Renal pelvis (tissue), 4 donors: ENCODE results near the gene TRABD2A. TPM values are rescaled to one million over a fixed set of nuclear protein-coding genes. Genes with fewer than 3 reads are reported as not detected.
"Not testable (repeated sequence)": the region's sequence is repeated elsewhere in the genome, so short reads cannot be mapped to it uniquely, and the experiment has no call there.

Experiments used
- DNase-seq: peaks from one replicate; pipeline ENCODE4 v3.0.0-alpha.2; 2013
- polyA plus RNA-seq, 3 donors: library from polyadenylated mRNA; unstranded; fragments of 120-200 nt; gene quantifications; one replicate each; pipeline ENCODE4 v1.2.1, GENCODE V29; 2013; ENCODE audit not compliant: insufficient read length in 3 of 3

The TRABD2A gene
- polyA plus RNA-seq, 3 donors, result 0.30 to 0.88 (median 0.36) TPM

DNA sequence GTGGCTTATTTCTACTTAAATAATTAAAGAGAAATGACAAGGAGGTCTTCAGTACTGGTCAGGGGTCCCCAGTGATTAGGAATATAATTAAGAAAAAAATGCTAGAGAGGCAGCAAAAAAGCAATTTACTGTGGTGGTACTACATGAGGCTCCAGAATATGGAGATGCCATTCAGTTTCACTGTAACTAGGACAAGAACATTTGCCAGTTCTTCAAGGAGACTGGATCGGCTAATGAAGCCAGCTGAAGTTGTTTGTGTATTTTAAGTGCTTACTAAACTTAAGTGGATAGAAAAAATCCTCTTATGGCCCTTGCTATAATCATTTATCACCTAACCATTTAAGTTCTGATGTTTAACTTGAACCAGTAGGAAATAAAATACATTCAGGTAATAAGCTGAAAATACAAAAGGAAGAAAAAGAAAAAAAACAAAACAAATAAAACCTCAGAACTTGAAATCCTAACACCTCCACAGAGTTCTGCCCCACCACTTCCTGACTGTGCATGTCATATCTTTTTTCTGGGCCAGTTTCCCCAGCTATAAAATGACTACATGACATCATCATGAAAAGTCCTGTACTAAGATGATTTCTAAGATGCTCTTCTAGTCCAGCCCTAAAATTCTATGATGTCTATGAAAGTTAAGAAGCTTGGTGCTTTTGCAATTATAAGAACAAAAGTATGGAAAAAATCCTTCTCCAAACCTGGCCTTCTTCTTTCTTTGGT lies 98.0 kb downstream of the TRABD2A start:
- no peak for DNase-seq

DNA sequence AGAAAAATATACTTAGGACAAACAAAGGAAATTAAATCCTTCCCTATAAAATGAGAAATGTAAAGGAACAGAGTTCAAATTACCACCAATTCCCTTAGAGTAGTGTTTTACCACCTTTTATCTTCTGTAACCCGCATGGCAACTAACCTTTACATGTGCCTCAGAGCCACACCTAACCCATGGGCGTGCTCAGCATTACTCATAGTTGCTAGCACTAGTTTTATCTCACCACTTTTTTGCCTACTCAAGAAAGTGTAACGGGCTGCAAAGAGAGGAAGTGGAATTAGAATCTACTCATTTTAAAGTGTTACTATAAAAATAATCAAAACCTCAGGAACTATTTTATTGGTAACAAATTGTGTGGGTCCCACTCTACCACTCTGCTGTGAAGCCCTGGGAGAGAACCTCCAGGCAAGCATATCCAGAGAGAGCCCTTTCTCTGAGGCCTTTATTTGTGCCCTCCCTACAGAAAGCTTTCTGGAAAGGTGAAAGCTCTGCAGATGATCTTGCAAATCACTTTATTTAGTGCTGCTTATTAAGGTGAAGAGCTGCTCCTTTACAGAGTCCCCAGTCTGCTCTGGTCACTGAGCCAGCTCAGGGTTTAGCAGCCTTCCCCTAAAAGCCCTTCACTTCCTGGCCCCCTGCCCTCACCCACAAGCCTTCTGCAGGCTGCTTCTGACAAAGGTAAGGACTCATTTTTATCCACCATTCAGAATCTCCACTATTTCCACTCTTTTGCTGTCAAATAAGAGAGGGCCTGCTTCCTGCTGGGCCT lies 98.8 kb downstream of the TRABD2A start:
- DNase-seq, result no peak

DNA sequence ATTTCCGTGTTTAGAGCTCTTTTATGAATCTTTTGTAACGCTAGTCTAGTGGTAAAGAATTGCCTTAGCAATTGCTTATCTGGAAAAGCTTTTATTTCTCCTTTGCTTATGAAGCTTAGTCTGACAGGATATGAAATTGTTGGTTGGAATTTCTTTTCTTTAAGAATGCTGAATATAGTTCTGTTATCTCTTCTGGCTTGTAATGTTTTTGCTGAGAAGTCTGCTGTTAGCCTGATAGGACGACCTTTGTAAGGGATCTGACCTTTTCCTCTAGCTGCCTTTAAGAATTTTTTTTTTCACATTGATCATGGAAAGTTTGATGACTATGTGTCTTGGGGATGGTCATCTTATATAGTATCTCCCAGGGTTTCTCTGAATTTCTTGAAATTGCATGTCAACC lies 101.1 kb downstream of the TRABD2A start:
- DNase-seq, result no peak

DNA sequence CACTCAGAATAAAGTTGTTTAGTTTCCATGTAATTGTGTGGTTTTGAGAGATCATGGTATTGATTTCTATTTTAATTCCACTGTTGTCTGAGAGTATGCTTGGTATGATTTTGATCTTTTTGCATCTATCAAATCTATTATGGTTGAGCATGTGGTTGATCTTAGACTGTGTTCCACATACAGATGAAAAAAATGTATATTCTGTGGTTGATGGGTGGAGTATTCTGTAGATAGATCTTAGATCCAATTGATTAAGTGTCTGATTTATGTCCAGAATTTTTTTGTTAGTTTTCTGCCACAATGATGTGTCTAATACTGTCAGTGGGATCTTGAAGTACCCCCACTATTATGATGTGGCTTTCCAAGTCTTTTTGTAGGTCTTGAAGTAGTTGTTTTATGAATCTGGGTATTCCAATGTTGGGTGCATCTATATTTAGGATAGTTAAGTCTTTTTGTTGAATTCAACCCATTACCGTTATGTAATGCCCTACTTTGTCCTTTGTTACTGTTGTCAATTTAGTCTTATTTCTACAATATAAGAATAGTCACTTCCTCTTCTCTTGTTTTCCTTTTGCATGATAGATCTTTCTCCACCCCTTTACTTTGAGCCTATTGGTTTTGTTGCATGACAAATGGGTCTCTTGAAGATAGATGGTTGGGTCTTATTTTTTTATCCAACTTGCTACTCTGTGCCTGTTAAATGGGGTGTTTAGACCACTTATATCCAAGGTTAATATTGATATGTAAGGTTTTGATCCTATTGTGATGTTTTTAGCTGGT lies 101.8 kb downstream of the TRABD2A start:
- DNase-seq, result no peak

DNA sequence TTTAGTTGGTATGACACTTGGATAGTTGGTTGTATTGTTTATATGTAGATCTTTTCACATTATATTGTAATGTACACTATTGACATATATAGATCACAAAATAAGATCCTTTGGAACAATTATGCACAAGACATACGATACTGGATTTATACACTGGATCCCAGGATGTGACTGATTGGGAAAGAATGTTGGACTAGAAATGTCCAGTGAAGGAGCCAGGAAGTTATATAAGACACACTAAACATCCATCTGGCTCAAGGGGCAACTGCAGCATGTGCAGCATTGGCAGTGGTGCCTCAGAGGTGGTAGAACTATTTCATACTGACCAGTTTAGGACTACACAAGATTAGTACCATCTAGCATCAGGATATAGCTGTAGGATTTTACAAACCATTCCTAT lies 104.9 kb downstream of the TRABD2A start:
- no peak for DNase-seq

DNA sequence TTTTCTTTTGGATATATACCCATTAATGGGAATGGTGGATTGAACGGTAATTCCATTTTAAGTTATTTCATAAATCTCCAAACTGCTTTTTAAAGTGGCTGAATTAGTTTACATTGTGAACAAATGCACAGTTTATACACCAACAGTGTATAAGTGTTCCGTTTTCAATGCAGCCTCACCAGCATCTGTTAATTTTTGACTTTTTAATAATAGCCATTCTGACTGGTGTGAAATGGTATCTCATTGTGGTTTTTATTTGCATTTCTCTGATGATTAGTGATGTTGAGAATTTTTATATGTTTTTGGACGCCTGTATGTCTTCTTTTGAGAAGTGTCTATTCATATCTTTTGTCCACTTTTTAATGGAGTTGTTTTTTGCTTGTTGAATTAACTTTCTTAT lies 107.3 kb downstream of the TRABD2A start:
- DNase-seq, result not testable (repeated sequence)

Other genes starting within 250 kb of the TRABD2A start
- gene TMSB10, start 24.6 kb upstream of the TRABD2A start, polyA plus RNA-seq, result 1,000 to 10,000 TPM; 1,436 to 1,861 (median 1,549) TPM
- 10 to 100 TPM; 46.3 to 49.1 (median 47.8) TPM for gene KCMF1, start 90.1 kb upstream of the TRABD2A start, polyA plus RNA-seq